Prostate gland (tissue), 2 donors: ENCODE data around the gene SMIM11.

Experiments used
- POLR2A ChIP-seq: fragments of 450-650 bp; IDR thresholded peaks from one replicate; pipeline ENCODE4 v1.6.1; 2016; ENCODE audit warnings: antibody characterized with exemption, mild to moderate bottlenecking
- POLR2AphosphoS5 ChIP-seq: sonication (generic); formaldehyde crosslinking; IDR thresholded peaks from one replicate; pipeline ENCODE4 v1.6.1; 2017; ENCODE audit warnings: antibody characterized with exemption
- TF ChIP-seq, protein P1 (sequence below), 4 experiments: fragments of 200-600 bp in 2 of 4; fragments of 450-650 bp in 2 of 4; sonication (generic) in 2 of 4; IDR thresholded peaks; 1 replicate in 3 of 4; 2 replicates in 1 of 4; pipeline ENCODE4 v1.5.1; 2016 to 2019; ENCODE audit warnings: antibody characterized with exemption in 4 of 4, mild to moderate bottlenecking in 2 of 4, moderate library complexity in 2 of 4

GRCh38 chr21:34332347-34332746 lies 43.0 kb upstream of the SMIM11 start:
- TF ChIP-seq, protein P1, sequence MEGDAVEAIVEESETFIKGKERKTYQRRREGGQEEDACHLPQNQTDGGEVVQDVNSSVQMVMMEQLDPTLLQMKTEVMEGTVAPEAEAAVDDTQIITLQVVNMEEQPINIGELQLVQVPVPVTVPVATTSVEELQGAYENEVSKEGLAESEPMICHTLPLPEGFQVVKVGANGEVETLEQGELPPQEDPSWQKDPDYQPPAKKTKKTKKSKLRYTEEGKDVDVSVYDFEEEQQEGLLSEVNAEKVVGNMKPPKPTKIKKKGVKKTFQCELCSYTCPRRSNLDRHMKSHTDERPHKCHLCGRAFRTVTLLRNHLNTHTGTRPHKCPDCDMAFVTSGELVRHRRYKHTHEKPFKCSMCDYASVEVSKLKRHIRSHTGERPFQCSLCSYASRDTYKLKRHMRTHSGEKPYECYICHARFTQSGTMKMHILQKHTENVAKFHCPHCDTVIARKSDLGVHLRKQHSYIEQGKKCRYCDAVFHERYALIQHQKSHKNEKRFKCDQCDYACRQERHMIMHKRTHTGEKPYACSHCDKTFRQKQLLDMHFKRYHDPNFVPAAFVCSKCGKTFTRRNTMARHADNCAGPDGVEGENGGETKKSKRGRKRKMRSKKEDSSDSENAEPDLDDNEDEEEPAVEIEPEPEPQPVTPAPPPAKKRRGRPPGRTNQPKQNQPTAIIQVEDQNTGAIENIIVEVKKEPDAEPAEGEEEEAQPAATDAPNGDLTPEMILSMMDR (IDR thresholded peaks at IDR 0.05) = no peak
- TF ChIP-seq POLR2A (no peak), POLR2AphosphoS5 (no peak)
